Endothelial cell of umbilical vein (primary cell): ENCODE results near the gene STUM. TPM values are rescaled to one million over a fixed set of nuclear protein-coding genes. Genes with fewer than 3 reads are reported as not detected.

Experiments used
- BruUV-seq: library from RNA; stranded (reverse); fragments of 400-500 nt; replicated peaks from 2 replicates; lab custom pipeline; 2021; lab: Mats Ljungman, UMichigan
- CTCF ChIA-PET: fragments of 300-600, 350-600 bp; sonication (Branson Sonifier 250); formaldehyde crosslinking; loops from one replicate; lab custom pipeline; 2021; ENCODE audit warnings: antibody characterized with exemption, inconsistent platforms; lab: Charles Lee
- POLR2A ChIA-PET: fragments of 300-600, 350-600 bp; sonication (Branson Sonifier 250); formaldehyde crosslinking; loops from one replicate; lab custom pipeline; 2021; ENCODE audit warnings: antibody characterized with exemption, inconsistent platforms; lab: Charles Lee
- DNase-seq: peaks from one replicate; pipeline ENCODE4 v3.0.0-alpha.2; 2011; ENCODE audit warnings: low read depth, low spot score
- FAIRE-seq: peaks from 2 replicates; lab custom pipeline; 2011; peaks lifted over from hg19 to GRCh38; lab: Jason Lieb, UNC
- H2AFZ ChIP-seq: 2 replicates; pipeline ENCODE4 v1.6.0; 2012; ENCODE audit warnings: low read depth, low read length, control low read depth, inconsistent platforms
- H3K27ac ChIP-seq: 2 replicates; pipeline ENCODE4 v1.5.1; 2011; ENCODE audit warnings: low read depth, mild to moderate bottlenecking, control low read depth, low read length, moderate library complexity; ENCODE audit not compliant: insufficient read depth
- H3K27me3 ChIP-seq, 2 experiments: 2 replicates each; pipeline versions ENCODE4 v1.6.0 to v1.6.1; 2011; ENCODE audit warnings: low read length in 2 of 2, mixed read lengths in 1 of 2; ENCODE audit not compliant: control insufficient read depth in 2 of 2, insufficient read depth in 2 of 2
- H3K36me3 ChIP-seq, 2 experiments: 2 replicates in 1 of 2; 3 replicates in 1 of 2; pipeline ENCODE4 v1.5.1; 2011; ENCODE audit warnings: low read length in 2 of 2, mild to moderate bottlenecking in 1 of 2, moderate library complexity in 1 of 2; ENCODE audit not compliant: control insufficient read depth in 2 of 2, insufficient read depth in 2 of 2; ENCODE audit errors: extremely low read depth in 1 of 2
- H3K4me1 ChIP-seq: 3 replicates; pipeline ENCODE4 v1.5.1; 2011; ENCODE audit warnings: mild to moderate bottlenecking, low read length; ENCODE audit not compliant: control insufficient read depth, insufficient read depth; ENCODE audit errors: extremely low read depth
- H3K4me2 ChIP-seq: 2 replicates; pipeline ENCODE4 v1.6.1; 2011; ENCODE audit warnings: low read length, control low read depth, mixed read lengths; ENCODE audit not compliant: insufficient read depth
- H3K4me3 ChIP-seq, 3 experiments: fragments of 200-600 bp in 1 of 3; sonication (generic), shearing (Covaris generic) in 1 of 3; replicated peaks in 1 of 3; 2 replicates each; pipeline ENCODE4 v1.5.1; 2011 to 2016; ENCODE audit warnings: control low read depth in 3 of 3, low read length in 3 of 3, mild to moderate bottlenecking in 2 of 3, inconsistent platforms in 1 of 3, low read depth in 1 of 3, moderate library complexity in 1 of 3; ENCODE audit not compliant: insufficient read depth in 1 of 3
- H3K79me2 ChIP-seq: 2 replicates; pipeline ENCODE4 v1.6.0; 2012; ENCODE audit warnings: low read length, inconsistent platforms; ENCODE audit not compliant: control insufficient read depth, insufficient read depth
- H3K9ac ChIP-seq: replicated peaks from 2 replicates; pipeline ENCODE3; 2011; ENCODE audit warnings: low read length, control low read depth; ENCODE audit not compliant: insufficient read depth; ENCODE audit errors: extremely low read depth
- H3K9me1 ChIP-seq: replicated peaks from 3 replicates; pipeline ENCODE4 v1.6.0; 2011; ENCODE audit warnings: mild to moderate bottlenecking, low read length; ENCODE audit not compliant: control insufficient read depth, insufficient read depth; ENCODE audit errors: extremely low read depth
- H3K9me3 ChIP-seq: replicated peaks from 2 replicates; pipeline ENCODE4 v1.5.1; 2012; ENCODE audit warnings: low read length, inconsistent platforms; ENCODE audit not compliant: control insufficient read depth, insufficient read depth
- H4K20me1 ChIP-seq: replicated peaks from 2 replicates; pipeline ENCODE3; 2011; ENCODE audit warnings: mild to moderate bottlenecking, low read length; ENCODE audit not compliant: control insufficient read depth, insufficient read depth; ENCODE audit errors: extremely low read depth
- EZH2 ChIP-seq: IDR thresholded peaks from 2 replicates; pipeline ENCODE4 v1.6.1; 2012; ENCODE audit warnings: borderline replicate concordance, low read depth, mild to moderate bottlenecking, moderate library complexity, low read length, inconsistent platforms; ENCODE audit not compliant: severe bottlenecking
- FOS ChIP-seq: IDR thresholded peaks from 2 replicates; pipeline ENCODE4 v1.6.1; 2011; ENCODE audit warnings: mild to moderate bottlenecking, low read length, moderate library complexity, borderline replicate concordance; ENCODE audit not compliant: insufficient read depth
- GATA2 ChIP-seq: IDR thresholded peaks from 2 replicates; pipeline ENCODE4 v1.7.0; 2011; ENCODE audit warnings: low read depth, mild to moderate bottlenecking, moderate library complexity, mixed read lengths, low read length; ENCODE audit not compliant: insufficient read length, insufficient read depth
- JUN ChIP-seq: IDR thresholded peaks from 2 replicates; pipeline ENCODE4 v1.6.1; 2011; ENCODE audit warnings: borderline replicate concordance, low read depth; ENCODE audit not compliant: insufficient read length, insufficient read depth
- MYC ChIP-seq: IDR thresholded peaks from one replicate; pipeline ENCODE4 v1.6.1; 2011; ENCODE audit warnings: mild to moderate bottlenecking, low read depth, low read length
- POLR2A ChIP-seq: IDR thresholded peaks from 2 replicates; pipeline ENCODE4 v1.6.1; 2012; ENCODE audit warnings: low read depth, mild to moderate bottlenecking, control low read depth, low read length
- POLR2AphosphoS5 ChIP-seq: IDR thresholded peaks from 2 replicates; pipeline ENCODE4 v1.6.1; 2012; ENCODE audit warnings: low read depth, mild to moderate bottlenecking, control low read depth, low read length, moderate library complexity; ENCODE audit not compliant: insufficient read depth
- dilution Hi-C: fragments of 300-500 bp; cut with MboI; formaldehyde crosslinking; loops from one replicate; pipeline ENCODE4 v1.15.0; 2019; ENCODE audit warnings: low sequenced_read_pairs; ENCODE audit not compliant: extremely low pct_ligation_motif_present
- intact Hi-C: fragments of 100-400 bp; cut with micrococcal nuclease; formaldehyde crosslinking; loops from one replicate; pipeline ENCODE4 v1.10.0; 2022
- polyA plus RNA-seq, 4 experiments: library from polyadenylated mRNA; depleted of rRNA in 3 of 4; stranded (reverse) in 3 of 4; unstranded in 1 of 4; fragments of >200 nt; gene quantifications; 2 replicates each; pipeline versions ENCODE4 v1.2.1 to v1.2.3, GENCODE V29; 2011 to 2012; ENCODE audit warnings: missing spikeins in 1 of 4
- total RNA-seq: library from RNA; stranded (reverse); gene quantifications from 2 replicates; pipeline ENCODE4 v1.2.3, GENCODE V29; 2021
- TF ChIP-seq, protein P1 (sequence below): IDR thresholded peaks from 2 replicates; pipeline ENCODE4 v1.6.1; 2011; ENCODE audit not compliant: insufficient read depth, insufficient read length
- TF ChIP-seq, protein P2 (sequence below), 2 donors: IDR thresholded peaks; 1 replicate in 1 of 2; 2 replicates in 1 of 2; pipeline ENCODE4 v1.5.1; 2011; ENCODE audit warnings: low read length in 2 of 2, mild to moderate bottlenecking in 2 of 2, moderate library complexity in 2 of 2, control low read depth in 1 of 2, inconsistent platforms in 1 of 2, low read depth in 1 of 2; ENCODE audit not compliant: insufficient read depth in 1 of 2; ENCODE audit errors: extremely low read depth in 1 of 2

Gene STUM
- total and polyA plus RNA-seq, 2 donors (not counting 3 experiments of a cell fraction or from before 2014, with no cell fraction given): not detected

DNA sequence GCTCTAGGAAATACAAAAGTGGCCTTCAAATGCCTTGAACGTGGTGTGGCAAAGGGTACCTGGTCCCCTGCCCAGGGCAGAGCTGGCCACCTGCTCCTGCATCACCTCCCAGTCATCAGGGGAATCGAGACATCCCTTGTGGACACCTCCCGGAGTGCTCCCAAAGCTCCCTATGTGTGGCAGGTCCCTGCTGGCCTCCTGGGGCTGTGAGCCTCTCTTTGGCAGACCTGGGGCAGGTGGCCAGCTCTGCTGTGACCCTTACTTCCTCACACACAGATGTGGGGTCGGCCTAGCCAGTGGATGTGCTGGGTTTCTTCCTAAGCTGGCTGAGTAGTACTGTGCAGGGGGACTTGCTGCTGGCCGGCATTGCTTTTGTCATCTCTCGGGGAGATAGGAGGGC is 104.0 kb downstream of the STUM start:
- BruUV-seq: no TSS peak
- Histone ChIP-seq H3K36me3 (peaks cover 0 to 8% of the 10 kb centered on the region in 2 experiments), H2AFZ (no peak overlapping the region), H3K27ac (no peak overlapping the region), H3K9me1 (no peaks in the 10 kb centered on the region), H3K79me2 (no peaks in the 10 kb centered on the region), H3K27me3 (no peaks in the 10 kb centered on the region), H3K4me2 (no peak overlapping the region), H3K4me3 (no peak overlapping the region), H3K9ac (no peak overlapping the region), H3K4me1 (peaks cover 32% of the 10 kb centered on the region), H4K20me1 (no peaks in the 10 kb centered on the region), H3K9me3 (no peaks in the 10 kb centered on the region)
- POLR2A ChIA-PET: no interaction called here
- CTCF ChIA-PET: interaction anchor here (0.6 to 1.9 kb wide), 4 partner anchors 15 to 176 kb away, joined by 3 to 6 read pairs (median 4); no protein-coding TSS in a partner anchor
- no peak for TF ChIP-seq MYC
- TF ChIP-seq, protein P1, sequence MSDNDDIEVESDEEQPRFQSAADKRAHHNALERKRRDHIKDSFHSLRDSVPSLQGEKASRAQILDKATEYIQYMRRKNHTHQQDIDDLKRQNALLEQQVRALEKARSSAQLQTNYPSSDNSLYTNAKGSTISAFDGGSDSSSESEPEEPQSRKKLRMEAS: no peak
- TF ChIP-seq, protein P2, sequence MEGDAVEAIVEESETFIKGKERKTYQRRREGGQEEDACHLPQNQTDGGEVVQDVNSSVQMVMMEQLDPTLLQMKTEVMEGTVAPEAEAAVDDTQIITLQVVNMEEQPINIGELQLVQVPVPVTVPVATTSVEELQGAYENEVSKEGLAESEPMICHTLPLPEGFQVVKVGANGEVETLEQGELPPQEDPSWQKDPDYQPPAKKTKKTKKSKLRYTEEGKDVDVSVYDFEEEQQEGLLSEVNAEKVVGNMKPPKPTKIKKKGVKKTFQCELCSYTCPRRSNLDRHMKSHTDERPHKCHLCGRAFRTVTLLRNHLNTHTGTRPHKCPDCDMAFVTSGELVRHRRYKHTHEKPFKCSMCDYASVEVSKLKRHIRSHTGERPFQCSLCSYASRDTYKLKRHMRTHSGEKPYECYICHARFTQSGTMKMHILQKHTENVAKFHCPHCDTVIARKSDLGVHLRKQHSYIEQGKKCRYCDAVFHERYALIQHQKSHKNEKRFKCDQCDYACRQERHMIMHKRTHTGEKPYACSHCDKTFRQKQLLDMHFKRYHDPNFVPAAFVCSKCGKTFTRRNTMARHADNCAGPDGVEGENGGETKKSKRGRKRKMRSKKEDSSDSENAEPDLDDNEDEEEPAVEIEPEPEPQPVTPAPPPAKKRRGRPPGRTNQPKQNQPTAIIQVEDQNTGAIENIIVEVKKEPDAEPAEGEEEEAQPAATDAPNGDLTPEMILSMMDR (IDR thresholded peaks at IDR 0.05; ENCODE audit: extremely low read depth in 1 of 2, insufficient read depth in 1 of 2, low read depth in 1 of 2, low read length in 2 of 2): no peak
- no peak for TF ChIP-seq POLR2AphosphoS5
- TF ChIP-seq EZH2: no peak
- TF ChIP-seq JUN: no peak
- no peak for TF ChIP-seq POLR2A
- no peak for TF ChIP-seq FOS
- no peak for TF ChIP-seq GATA2
- no peak for DNase-seq
- intact Hi-C loops: no loop called here
- dilution Hi-C loops: no loop called here
- no peak for FAIRE-seq
